GM21423 (cell line): ENCODE data around the gene CAPS2.

Experiments used
- ATAC-seq: cut with Tn5 transposase; IDR thresholded peaks from one replicate; pipeline ENCODE4 v1.9.1; 2021; ENCODE audit warnings: mild to moderate bottlenecking, moderate library complexity; ENCODE audit not compliant: unreplicated experiment

CAPS2 gene

DNA sequence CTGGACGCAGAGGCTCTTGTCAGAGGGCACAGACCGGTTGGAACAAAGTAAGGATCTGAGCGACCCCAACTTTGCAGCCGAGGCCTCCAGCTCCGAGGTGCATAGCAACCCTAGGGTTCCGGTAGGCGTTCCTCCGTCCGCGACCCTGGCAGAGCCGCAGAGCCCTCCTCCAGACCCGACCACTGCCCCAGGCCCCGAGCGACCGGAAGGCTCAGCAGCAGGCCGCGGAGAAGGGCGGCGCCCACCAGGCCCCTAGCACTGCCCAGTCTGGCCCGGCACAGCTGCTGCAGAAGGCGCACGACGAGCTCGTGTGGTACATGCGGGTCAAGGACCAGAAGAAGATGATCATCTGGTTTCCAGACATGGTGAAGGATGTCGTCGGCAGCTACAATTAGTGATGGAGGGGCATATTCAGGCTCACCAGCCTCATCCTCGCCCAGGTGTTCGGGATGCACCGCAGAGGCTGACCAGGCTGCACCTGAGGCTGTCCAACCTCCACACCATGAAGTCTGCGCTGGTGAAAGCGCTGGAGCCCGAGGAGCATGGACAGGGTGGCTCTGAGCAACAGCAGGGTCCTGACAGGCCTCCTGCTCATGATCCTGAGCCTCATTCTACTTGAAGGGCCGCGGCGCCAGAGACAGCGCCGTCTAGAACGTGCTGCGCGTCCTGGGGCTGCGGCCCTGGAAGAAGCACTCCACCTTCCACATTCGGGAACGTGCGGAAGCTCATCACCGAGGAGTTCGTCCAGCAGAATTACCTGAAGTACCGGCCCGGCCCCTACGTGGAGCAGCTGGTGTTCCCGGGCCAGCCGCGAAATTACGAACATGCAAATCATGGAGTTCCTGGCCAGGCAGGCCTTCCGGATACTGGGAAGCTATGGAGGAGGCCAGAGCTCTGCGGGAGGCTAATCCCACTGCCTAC, 24.5 kb downstream of the CAPS2 start:
- ATAC-seq, result no peak

DNA sequence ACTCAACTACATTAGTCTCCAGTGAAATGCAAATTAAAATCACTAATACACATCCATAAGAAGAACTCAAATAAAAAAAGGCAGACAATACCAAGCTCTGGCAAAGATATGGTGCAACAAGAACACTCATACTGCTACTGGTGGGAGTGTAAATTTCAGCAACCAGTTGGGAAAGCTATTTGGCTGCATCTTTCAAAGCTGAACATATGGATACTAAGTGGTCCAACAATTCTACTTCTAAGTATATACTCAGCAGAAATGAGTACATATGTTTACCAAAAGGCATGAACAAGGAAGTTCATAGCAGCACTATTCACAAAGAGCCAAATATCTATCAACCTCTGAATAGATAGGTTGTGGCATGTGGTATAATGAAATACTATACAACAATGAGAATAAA, 27.3 kb downstream of the CAPS2 start:
- no peak for ATAC-seq

DNA sequence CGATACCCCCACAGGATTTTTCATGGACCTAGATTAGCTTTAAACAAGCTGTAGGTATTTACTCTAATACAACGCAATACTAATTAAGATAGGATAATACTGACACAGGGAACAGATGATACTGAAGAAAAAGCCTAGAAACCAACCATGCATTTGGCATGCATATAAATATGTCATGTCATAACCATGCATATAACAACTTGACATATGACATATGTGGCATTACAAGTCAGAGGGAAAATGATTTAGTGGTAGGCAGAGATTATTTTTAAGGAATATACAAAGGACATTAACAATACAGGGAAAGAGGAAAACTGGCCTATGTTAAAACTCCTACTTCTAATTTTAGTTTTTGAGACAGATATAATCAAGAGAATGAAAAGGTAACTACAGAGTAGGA, 27.9 kb downstream of the CAPS2 start:
- ATAC-seq, result no peak

DNA sequence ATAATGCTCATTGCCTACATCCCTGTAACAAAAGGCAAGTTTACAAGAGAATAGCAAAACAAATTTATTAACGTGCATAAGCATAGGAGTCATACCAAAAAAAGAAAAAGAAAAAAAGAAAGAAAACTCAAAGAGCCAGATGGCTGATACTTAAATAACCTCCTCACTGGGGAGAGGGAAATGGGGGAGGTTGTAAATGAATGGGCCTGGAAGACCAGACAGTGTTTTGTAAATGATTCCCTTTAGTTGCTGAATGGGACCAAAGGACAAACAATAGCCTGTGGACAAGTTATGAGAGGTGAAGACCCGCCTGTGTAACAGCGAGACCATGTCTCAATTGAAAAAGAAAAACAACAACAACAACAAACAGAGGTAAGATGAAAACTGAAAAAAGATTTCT, 35.3 kb downstream of the CAPS2 start:
- ATAC-seq, result no peak

DNA sequence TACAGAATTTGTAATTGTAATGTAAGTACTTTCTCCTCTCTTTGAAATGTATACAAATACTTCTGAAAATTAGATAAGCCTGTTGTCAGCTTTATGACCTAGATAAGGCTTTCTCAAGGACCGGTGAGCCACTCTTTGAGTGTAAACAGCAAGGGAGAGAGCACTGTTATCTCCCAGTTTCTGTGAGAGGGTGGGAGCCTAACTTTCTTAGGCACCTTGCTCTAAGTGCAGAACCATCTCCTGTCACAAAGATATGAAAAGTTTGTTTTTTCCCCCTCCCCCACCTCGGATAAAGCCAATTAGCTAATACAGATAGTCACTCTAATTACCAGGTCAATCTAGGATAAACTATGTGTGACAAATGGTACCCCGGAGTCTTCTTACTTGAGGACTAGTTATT, 35.8 kb downstream of the CAPS2 start:
- ATAC-seq, result no peak

DNA sequence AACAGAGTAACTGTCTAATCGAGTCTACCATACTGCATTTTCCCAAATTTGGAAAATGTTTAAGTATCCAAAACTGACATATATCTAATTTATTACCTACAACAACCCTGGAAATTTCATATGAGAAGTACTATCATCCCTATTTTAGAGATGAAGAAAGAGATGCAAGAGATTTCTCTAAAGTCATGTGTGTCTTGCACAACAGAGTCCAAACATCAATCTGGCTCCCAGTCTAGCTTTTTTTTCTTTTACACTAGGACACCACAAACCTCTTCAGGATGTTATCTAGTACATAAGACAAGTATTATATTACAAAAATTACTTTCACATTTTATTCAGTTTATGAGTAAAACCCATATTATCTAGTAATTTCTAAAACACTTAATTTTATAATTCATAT, 39.1 kb downstream of the CAPS2 start:
- ATAC-seq, result no peak

DNA sequence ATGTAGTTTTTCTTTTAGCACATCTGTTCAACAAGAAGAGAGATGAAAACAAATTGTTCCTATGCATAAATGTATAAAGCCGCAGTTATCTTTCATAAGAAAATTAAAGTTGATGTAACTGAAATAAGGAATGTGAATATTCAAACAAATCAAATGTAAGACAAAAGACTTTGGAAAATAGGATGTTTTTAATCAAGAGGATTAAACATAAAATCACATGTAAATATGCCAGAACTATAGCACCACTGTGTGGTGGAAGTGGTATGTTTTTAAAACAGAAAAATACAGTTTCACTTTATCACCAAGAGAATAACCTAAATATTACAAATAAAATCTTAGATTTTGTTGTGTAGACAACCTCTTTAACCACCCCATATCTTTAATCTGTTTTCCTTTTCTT, 40.4 kb downstream of the CAPS2 start:
- no peak for ATAC-seq

DNA sequence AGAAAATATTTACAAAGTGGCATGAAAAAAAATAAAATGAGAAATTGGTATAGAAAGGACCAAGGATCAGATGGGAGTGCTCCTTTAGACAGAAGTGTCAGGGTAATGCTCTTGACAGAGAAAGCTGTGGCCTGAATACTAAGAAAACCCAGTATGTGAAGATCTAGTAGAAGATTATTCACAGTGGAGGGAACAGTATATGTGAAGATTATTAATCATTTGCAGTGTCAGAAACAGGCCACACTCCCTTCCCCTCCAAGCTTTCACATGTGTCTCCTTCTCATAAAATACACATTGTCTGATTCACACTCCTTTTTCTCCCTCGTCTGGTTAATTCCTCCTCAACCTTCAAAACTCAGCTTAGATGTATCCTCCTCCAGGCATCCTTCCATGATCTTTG, 41.3 kb downstream of the CAPS2 start:
- ATAC-seq, result no peak

DNA sequence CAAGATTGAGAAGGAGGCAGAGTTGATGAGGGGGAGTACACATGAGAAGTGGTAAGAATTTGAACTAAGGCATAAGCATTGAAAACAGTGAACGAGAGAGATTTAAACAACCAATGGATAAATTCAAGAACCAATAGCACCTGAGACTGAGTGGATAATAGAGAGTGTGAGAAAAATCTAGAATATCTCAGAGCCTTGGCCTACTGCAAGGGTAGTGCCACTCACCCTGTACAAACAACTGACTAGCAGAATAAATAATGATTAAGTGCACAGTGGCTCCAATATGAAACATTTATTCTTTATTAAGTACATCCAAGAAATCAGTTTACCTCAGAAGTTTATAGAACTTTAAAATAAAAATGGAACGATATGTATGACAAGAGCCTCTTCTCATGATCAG, 54.4 kb downstream of the CAPS2 start:
- ATAC-seq, result no peak

DNA sequence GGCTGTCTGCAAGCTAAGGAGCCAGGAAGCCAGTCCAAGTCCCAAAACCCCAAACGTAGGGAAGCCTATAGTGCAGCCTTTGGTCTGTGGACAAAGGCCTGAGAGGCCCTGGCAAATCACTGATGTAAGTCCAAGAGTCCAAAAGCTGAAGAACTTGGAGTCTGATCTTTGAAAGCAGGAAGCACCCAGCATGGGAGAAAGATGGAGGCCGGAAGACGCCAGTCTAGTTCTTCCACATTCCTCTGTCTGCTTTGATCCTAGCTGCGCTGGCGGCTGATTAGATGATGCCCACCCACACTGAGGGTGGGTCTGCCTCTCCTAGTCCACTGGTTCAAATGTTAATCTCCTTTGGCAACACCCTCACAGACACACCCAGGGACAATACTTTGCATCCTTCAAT, 58.5 kb downstream of the CAPS2 start:
- no peak for ATAC-seq

DNA sequence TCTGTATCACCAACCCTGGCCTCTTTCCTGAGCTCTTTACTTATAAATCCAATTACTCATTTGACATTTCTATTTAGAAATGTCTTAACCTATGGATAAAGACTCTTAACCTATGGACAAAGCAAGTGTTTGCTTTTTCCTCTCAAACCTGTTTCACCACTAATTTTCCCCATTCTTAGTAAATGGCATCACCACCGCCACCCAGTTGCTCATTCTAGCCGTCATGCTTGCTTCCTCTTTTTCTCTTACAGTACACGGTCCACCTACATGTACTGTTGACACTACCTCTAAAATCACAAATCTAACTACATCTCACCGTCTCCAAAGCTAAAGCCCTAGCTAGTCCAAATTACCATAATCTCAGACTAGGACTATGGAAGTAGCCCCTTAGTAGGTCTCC, 60.0 kb downstream of the CAPS2 start:
- no peak for ATAC-seq

DNA sequence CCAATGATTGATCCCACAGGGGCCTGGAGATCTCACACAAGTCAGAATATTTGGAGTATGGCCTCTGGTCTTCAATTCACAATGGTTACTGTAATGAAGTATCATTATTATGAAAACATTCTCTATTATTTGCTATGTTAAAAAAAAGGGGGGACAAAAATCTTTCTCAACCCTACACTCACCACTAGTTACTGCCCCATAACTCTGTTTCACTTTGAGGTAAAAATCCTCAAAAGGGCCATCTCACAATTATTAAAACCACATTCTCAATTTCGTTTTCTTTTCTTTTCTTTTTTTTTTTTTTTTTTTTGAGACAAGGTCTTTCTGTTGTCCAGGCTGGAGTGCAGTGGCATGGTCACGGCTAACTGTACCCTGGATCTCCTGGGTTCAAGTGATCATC, 60.9 kb downstream of the CAPS2 start:
- no peak for ATAC-seq

DNA sequence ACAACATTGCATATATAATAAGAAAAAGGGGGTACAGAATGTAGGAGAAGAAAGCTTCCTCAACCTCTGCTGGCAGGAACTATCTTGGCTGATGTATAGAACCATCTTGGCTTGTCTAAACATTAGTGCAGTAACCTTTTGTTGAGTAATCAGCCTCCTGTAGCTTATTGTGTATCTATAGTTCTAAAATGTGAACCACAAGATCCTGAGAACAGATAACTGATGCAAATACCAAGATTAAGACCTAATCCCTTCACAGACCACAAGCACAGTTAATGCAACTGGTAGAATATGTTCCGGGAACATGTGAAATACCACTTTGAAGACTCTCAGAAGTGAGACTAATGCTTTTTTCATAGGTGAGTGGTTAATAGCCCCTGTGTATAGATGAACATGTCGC, 69.8 kb downstream of the CAPS2 start:
- ATAC-seq, result no peak

DNA sequence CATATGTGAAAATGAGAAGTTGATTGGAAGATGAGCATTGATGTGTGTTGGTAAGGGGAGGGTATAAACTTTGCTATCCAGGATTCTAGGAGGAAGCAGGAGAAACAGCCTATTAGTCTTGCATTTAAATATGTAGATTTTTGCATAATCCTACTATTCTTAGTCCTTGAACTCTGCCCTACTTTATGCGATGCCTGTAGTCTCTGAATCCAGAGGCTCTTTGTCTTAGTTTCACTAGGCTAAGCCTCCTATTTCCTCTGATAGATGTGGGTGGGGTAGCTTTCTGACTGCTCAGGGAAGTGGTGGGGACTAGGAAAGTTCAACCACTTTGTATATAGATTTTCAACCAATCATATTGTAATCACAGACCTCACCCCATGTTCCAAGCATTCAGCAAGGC, 71.0 kb downstream of the CAPS2 start:
- no peak for ATAC-seq

DNA sequence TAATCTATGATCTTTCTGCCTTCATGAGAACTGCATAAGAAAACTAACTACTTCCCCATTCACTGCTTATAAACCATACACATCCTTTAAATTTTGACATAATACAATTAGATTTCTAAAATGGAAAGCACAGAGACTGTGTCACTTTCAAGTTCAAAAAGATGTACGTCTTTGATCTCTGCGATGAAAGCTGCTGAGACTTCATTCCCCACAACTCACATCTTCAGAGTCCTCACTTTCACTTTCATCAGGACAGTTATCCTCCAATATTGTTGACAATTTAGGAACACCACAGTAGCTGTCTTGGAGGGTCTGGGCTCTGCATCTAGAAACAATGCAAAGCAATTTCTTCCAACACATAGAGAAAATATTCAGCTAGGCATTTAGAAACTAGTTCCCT, 72.6 kb downstream of the CAPS2 start:
- ATAC-seq, result no peak

DNA sequence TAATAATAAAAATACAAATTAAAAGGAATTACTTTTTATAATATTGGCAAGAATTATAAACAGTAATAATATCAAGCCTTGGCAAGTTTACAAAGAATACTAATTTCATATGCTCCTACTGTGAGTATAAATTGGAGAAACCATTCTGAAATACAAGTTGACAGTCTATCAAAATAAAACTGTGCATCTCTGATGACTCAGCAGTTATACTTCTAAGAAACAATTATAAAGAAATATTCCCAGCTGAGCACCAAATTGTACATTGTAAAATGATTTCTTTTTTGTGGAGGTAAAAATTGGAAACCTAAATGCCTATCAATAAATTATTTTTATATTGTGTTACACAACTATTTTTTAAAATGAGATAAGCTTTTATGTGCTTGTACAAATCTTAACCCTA, 85.0 kb downstream of the CAPS2 start:
- no peak for ATAC-seq

DNA sequence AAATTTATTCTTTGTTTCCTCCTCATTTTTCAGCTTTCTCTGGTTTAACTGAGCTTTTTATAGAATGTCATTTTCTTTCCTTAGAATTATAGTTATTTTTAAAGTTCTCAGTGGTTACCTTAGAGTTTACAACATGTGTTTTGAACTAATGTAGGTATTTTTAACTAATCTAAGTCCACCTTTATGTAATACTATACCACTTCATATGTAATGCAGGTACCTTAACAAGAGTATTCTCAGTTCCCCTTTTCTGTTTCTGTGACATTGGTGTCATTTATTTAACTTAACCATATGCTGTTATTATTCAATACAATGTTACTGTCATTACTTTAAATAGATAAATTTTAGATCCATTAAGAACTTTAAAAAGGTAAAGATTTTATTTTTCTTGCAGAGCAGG, 90.1 kb downstream of the CAPS2 start:
- ATAC-seq, result peak; percentile 95

DNA sequence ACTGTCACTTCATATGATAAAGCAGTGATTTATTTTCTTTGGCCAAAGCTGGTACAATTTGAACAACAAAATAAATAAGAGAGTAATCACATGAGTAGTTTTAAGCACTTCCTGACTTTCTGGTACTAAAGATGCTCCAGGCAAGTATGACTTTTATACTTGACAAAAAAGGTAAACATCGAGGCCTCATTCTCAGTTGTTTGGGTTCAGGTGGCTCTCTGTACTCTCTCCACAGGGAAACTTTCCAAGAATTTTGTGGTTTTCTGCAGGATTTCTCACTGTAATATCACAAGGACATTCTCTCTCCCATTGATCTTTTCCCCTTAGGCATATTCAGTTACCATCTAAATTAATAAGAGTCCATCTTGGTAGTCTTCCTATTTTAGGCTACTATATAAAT, 93.9 kb downstream of the CAPS2 start:
- no peak for ATAC-seq

DNA sequence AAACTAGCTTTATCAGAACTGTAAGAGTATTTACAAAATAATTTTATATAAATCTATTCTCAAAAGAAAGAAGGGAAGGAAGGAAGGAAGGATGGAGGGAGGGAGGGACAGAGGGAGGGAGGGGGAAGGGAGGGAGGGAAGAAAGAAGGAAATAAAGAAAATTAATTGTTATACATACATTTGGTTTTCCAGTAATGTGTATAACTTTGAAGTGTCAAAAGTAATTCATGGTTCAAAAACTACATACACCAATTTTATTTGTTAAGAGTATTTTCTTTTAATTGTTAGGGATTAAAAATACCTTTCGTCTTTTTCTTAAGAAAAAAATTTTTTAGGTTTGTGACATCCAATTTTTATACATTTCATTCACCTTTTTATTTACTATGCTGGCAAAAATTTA, 103.0 kb downstream of the CAPS2 start:
- ATAC-seq, result no peak
